Measurements from ENCODE around the gene MYO15B. TPM values are rescaled to one million over a fixed set of nuclear protein-coding genes. Genes with fewer than 3 reads are reported as not detected.
A peak's percentile ranks its signal among the peaks of the same experiment; 100 is the strongest.

Gene MYO15B
- total RNA-seq, 1 experiment from 2014 or later = 30.3 TPM

- no peak for ATAC-seq
These were observed 51.7 kb downstream of the MYO15B start for GRCh38 chr17:75639327-75639726.

GRCh38 chr17:75639771-75640555 lies 52.4 kb downstream of the MYO15B start:
- Histone ChIP-seq H4K20me1 (ENCODE audit: insufficient read depth) (no peaks in the 10 kb centered on the region), H3K4me3 (replicated peaks in 1 of 2; ENCODE audit: low read depth in 1 of 2, low read length in 2 of 2) (no peak overlapping the region; a peak in 1 of 4 replicates), H3K9me2 (ENCODE audit: insufficient read depth) (no peaks in the 10 kb centered on the region), H3K36me3 (ENCODE audit: control insufficient read depth in 1 of 2, insufficient read depth in 2 of 2, low read length in 2 of 2) (0 out of 4 replicates have a peak, but pooled peaks cover 0 to 3% of the 10 kb centered on the region in 2 experiments), H3K4me1 (ENCODE audit: control insufficient read depth in 1 of 2, insufficient read depth in 2 of 2, low read length in 2 of 2) (peaks cover 25 to 53% of the 10 kb centered on the region in 2 experiments), H3K27me3 (ENCODE audit: insufficient read depth, low read length) (no peaks in the 10 kb centered on the region), H2AFZ (ENCODE audit: low read depth, low read length, poor library complexity, severe bottlenecking) (no peak overlapping the region), H3K27ac (ENCODE audit: low read depth, low read length) (peak overlapping the region; percentile 44; the same call in 1 of the 2 replicates), H3K9me3 (ENCODE audit: control insufficient read depth in 1 of 2, insufficient read depth in 1 of 2, low read depth in 1 of 2, low read length in 2 of 2) (no peaks in the 10 kb centered on the region), H3K4me2 (ENCODE audit: low read length) (peak overlapping the region; percentile 56), H3K9ac (ENCODE audit: low read length) (peak overlapping the region; percentile 39), H3K79me2 (ENCODE audit: insufficient read depth, low read length) (no peaks in the 10 kb centered on the region)
- ChIA-PET RAD21 (ENCODE audit: low non-redundant PET in 1 of 2, low total read pairs in 2 of 2, uncharacterized antibody in 2 of 2, unreplicated experiment in 2 of 2) (no interaction called here), CTCF (interaction anchor here (1.0 to 2.4 kb wide), 2 partner anchors 13 to 35 kb away, joined by 3 to 6 read pairs; no protein-coding TSS in a partner anchor), POLR2A (no interaction called here)
- DNase-seq (ENCODE audit: low read depth, low spot score) (no peak), ATAC-seq (peak; percentile 78)
- intact Hi-C loops (cut with micrococcal nuclease) = no loop called here
- TF ChIP-seq POLR2AphosphoS5 (IDR thresholded peaks at IDR 0.05; ENCODE audit: low read depth, low read length) (peak; percentile 38), POLR2A (IDR thresholded peaks at IDR 0.05; ENCODE audit: borderline replicate concordance, extremely low read depth, insufficient read depth, insufficient read length) (no peak), CTCF (IDR thresholded peaks at IDR 0.05 in 2 of 3, conservative IDR thresholded peaks at IDR 0.05 in 1 of 3; ENCODE audit: borderline replicate concordance in 1 of 3, insufficient read depth in 1 of 3, low read depth in 2 of 3, low read length in 2 of 3) (peak in 2 of 3 experiments; percentile 36 to 39; a peak in 4 of 6 replicates), MAX (IDR thresholded peaks at IDR 0.05) (no peak; the same call in 1 of the 2 replicates)
- no TSS peak for BruUV-seq (replicated peaks)

More at GRCh38 chr17:75639327-75639726, 51.7 kb downstream of the MYO15B start:
- peaks cover 24 to 50% of the 10 kb centered on the region in 2 experiments for H3K4me1 ChIP-seq (ENCODE audit: control insufficient read depth in 1 of 2, insufficient read depth in 2 of 2, low read length in 2 of 2)
- RAD21 ChIA-PET (ENCODE audit: low non-redundant PET in 1 of 2, low total read pairs in 2 of 2, uncharacterized antibody in 2 of 2, unreplicated experiment in 2 of 2) = no interaction called here
- DNase-seq (ENCODE audit: low read depth, low spot score) = no peak
- H3K36me3 ChIP-seq (ENCODE audit: control insufficient read depth in 1 of 2, insufficient read depth in 2 of 2, low read length in 2 of 2) = 0 out of 4 replicates have a peak, but pooled peaks cover 0 to 3% of the 10 kb centered on the region in 2 experiments
- BruUV-seq (replicated peaks) = no TSS peak
- H3K9ac ChIP-seq (ENCODE audit: low read length) = peak overlapping the region; percentile 39; the same call in 1 of the 2 replicates
- no peaks in the 10 kb centered on the region for H3K9me3 ChIP-seq (ENCODE audit: control insufficient read depth in 1 of 2, insufficient read depth in 1 of 2, low read depth in 1 of 2, low read length in 2 of 2)
- H2AFZ ChIP-seq (ENCODE audit: low read depth, low read length, poor library complexity, severe bottlenecking) = no peak overlapping the region
- no peak for TF ChIP-seq CEBPB (IDR thresholded peaks at IDR 0.05; ENCODE audit: low read depth)
- H3K4me2 ChIP-seq (ENCODE audit: low read length) = peak overlapping the region; percentile 56
- POLR2A ChIA-PET = no interaction called here
- H3K27ac ChIP-seq (ENCODE audit: low read depth, low read length) = no peak overlapping the region; the same call in 1 of the 2 replicates
- H3K79me2 ChIP-seq (ENCODE audit: insufficient read depth, low read length) = no peaks in the 10 kb centered on the region
- H3K27me3 ChIP-seq (ENCODE audit: insufficient read depth, low read length) = no peaks in the 10 kb centered on the region
- no peaks in the 10 kb centered on the region for H4K20me1 ChIP-seq (ENCODE audit: insufficient read depth)
- CTCF ChIA-PET = interaction anchor here (1.0 to 2.4 kb wide), 2 partner anchors 13 to 36 kb away, joined by 3 to 6 read pairs; no protein-coding TSS in a partner anchor
- no peak overlapping the region; a peak in 1 of 4 replicates for H3K4me3 ChIP-seq (replicated peaks in 1 of 2; ENCODE audit: low read depth in 1 of 2, low read length in 2 of 2)
- intact Hi-C loops (cut with micrococcal nuclease) = no loop called here
- no peaks in the 10 kb centered on the region for H3K9me2 ChIP-seq (ENCODE audit: insufficient read depth)

Data from HCT116 (cell line).